Stimulated activated CD4-positive, alpha-beta T cell treated with anti-CD3 and anti-CD28 coated beads, Interleukin-15, amount 100 ng/mL, for 1 hour (primary cell): ENCODE data around the gene FHL3.

Source experiments
- DNase-seq, 2 donors: peaks; one replicate each; pipeline ENCODE4 v3.0.0-alpha.2; 2020; ENCODE audit warnings: low read depth in 1 of 2, low spot score in 1 of 2

The FHL3 gene

DNA sequence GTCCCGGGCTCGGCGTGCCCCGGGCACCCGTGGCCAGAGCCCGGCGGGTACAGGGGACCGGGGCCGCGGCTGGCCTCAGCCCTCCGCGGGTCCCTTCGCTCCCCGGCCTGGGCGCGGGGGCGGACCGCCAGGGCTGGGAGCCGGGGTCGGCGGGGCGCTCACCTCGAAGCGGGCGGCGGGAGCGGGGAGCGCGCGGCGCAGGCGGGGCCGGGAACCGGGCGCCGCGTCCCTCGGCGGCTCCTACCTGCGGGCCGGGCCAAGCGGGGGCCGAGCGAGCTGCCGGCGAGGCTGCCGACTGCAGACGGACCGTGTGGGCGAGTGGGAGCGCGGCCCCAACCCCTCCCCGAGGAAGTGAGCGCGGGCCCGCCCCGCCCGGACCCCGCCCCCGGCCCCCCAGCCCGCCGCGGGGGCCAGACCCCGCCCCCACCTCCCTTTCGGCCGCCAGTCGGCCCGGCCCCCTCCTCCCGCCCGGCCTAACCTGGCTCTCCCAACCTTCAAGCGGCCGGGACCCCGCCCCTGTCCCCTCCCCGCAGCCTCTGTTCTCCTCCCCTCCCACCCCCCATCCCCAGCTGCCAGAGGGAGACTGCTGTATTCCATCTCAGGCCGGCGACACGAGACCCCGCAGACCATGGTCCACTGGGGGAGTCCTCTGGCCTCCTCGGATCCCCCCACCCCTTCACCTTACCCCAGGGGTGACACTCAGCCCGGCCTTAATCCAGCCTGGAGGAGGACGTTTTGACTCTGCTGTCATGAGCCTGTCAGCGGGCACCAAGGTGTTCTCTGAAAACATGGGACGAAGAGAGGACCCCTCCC lies at the start of gene FHL3:
Gene FHL3 (minus strand): TSS at position 320 of the 813 bp plus-strand sequence. CDS start 6,102 bp downstream, outside the sequence.
- peak in 1 of 2 donors; percentile 31 for DNase-seq

GRCh38 chr1:38053416-38054091 lies 48.2 kb upstream of the FHL3 start:
- no peak for DNase-seq

GRCh38 chr1:38052750-38053415 lies 47.6 kb upstream of the FHL3 start:
- no peak for DNase-seq

- DNase-seq = no peak
These were observed 45.8 kb upstream of the FHL3 start for GRCh38 chr1:38051079-38051543.

DNA sequence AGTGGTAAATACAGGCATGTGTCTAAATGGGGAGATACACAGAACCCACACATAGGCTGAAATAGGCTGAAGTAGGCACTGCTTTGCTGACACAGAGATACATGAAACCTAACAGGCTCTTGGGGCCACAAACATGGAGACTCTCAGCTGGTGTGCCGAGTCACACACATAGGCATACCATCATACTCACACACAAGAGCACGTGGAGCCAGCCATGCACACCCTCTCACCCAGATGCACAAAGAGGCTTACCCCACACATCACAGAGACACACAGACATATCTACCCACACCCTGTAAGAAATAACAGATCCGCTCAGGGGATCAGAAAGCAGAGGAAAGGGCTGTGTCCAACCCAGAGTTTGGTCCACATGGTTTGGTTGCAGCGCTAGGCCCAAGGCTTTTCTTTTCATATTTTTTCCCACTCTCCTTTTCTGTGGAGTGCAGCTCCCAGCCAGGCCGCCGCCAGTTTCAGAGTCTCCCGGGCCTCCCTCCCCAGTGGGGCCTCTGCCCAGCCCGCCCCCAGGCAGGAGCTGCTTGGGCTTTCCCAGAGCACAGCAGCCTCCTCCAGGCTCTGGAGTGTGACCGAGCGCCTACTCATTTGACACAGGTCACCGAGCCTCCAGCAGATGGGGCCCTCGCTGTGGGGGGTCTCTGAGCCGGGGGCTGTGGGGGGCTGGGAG lies 45.2 kb upstream of the FHL3 start:
- no peak for DNase-seq

- DNase-seq = no peak
These were observed 42.4 kb upstream of the FHL3 start for GRCh38 chr1:38047603-38048141.

GRCh38 chr1:38046884-38047602 lies 41.7 kb upstream of the FHL3 start:
- peak; percentile 42 to 72 for DNase-seq

- DNase-seq = no peak
These were observed 41.1 kb upstream of the FHL3 start, which contains the start of gene POU3F1 for GRCh38 chr1:38046333-38046883. Gene POU3F1, minus strand, starts transcription at chr1:38046793. Its CDS starts 50 bp downstream, at chr1:38046743.

DNA sequence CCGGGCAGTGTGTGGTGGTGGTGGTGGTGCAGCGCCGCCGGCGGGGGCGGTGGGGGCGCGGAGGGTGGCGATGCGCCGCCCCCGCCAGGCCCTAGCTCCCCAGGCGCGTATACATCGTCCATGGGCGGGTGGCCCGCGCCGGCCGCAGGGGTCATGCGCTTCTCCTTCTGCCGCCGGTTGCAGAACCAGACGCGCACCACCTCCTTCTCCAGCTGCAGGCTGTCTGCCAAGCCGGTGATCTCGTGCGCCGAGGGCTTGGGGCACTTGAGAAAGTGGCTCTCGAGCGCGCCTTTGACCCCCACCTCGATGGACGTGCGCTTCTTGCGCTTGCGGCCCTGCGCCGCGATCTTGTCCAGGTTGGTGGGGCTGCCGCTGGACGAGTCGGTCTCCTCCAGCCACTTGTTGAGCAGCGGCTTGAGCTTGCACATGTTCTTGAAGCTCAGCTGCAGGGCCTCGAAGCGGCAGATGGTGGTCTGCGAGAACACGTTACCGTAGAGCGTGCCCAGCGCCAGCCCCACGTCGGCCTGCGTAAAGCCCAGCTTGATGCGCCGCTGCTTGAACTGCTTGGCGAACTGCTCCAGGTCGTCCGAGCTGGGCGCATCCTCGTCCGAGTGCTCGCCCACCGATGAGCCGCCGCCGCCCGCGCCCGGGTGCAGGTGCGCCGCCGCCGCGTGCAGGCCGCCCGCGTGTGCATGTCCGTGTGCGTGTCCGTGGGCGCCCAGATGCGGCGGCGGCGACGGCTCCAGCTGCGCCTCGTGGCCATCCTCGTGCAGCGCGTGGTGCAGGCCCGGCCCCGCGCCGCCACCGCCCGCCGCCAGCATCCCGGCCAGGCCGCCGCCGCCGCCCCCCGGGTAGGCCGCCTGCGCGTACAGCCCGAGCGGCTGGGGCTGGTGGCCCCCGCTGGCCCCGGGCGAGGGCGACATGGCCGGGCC lies 40.4 kb upstream of the FHL3 start:
- DNase-seq = no peak

GRCh38 chr1:38044221-38045215 lies 39.2 kb upstream of the FHL3 start:
- DNase-seq = no peak

DNA sequence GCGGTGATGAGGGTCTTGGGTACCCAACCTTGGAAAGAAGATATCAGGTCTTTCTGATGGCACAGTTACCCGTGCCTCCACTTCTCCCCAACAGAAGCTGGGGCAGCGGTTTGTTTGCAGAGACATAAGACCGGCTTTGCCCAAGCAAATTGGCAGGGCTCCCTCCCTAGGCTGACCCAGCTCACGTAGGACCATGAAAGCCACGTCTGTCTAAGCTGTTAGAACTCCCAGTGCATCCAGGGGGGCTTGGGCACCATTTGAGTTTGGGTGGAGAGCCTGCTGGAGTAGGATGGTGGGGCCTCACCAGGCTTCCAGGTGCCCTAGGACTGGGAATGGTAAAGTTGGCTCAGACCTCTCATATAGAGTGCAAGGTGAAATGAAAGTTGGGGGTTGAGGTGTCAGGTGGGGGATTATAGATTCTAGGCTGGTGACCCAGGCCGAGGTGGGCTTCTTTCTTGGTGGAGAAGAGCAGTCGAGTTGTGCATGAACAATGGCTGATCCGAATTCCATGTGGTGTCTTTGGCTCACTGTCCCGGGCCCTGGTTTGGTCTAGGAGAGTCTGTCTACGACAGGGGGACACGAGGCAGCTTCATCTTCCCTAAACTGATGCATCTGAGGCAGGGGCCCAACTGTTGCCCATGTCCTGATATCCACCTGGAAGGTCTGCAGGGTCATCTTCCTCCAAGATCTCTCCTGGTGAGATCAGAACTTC lies 37.9 kb upstream of the FHL3 start:
- DNase-seq = no peak

DNA sequence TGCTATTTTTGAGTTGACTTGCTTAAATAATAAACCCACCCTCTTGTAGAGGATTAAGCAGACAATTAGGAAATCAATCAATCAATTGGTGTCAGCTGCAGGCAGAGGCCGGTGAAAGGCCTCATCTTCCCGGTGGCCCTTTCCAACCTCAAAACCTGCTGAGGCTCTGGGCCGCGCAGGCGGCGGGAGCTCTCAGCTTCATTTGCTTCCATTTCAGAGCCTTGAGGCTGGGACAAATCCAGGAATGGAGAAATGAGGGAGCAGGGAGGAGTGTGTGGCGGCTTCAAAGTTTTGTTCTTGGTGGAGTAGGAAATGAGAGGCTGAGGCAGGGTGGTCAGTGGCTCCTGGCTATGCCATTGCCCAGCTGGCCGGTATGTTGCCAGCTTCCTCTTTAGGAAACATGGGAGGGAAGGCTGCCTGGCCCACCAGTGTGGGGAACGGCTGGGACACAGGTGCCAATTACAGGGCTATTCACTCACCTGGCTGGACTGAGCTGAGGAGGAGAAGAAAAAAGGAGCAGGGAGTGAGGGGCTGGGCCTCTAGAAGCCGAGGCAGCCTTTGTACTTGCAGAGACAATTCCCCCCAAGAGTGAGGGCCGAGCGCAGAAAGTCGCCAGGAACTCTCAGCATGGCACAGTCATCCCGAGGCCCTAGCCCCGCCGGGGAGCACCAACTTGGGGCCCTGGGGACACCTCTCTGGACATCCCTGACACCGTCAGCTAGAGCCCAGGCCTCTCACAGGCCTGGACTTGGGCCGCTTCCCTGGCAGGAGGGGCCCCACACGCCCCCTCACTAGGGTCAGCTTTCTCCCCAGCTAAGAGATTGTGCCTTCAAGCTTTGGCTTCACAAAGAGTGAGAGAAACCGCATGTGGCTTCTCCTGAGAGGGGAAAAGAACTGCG lies 36.9 kb upstream of the FHL3 start:
- no peak for DNase-seq

DNA sequence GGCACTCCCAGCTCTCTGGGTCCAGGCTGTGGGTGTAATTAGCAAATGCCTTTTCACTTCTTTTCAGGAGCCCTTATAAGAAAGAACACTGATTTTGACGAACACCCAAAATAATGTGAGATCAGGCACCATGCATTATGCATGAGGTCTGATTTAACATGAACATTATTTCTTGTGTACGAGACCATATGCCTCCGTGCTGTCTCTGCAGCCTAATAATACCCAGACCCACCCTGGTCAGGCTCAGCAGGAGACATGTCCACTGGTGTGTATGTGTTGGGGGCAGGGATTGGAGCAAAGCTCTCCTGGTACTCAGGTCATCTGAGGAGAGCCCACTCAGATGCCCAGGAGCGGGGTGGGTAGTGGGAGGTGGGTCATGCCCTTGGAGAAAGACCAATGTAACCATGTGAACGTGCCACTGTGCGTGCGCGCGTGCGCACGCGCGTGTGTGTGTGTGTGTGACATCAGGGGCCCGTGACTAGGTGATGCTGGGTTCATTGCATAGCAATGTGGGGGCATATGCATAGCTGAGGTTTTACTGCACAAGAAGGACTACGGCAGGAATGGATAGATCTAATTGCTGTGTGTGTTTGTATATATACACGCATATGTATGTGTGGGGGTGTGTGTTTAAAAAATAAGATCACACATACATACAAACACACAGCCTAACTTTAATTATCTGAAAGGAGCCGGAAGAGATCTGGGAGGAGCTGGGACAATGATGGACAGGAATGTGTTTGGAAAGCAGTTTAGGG lies 34.2 kb upstream of the FHL3 start:
- no peak for DNase-seq

- no peak for DNase-seq
These were observed 33.5 kb upstream of the FHL3 start for GRCh38 chr1:38038861-38039260.

GRCh38 chr1:38037221-38037939 lies 32.1 kb upstream of the FHL3 start:
- DNase-seq = no peak
